ENCODE measurements around the gene OR6M1.

The OR6M1 gene, protein sequence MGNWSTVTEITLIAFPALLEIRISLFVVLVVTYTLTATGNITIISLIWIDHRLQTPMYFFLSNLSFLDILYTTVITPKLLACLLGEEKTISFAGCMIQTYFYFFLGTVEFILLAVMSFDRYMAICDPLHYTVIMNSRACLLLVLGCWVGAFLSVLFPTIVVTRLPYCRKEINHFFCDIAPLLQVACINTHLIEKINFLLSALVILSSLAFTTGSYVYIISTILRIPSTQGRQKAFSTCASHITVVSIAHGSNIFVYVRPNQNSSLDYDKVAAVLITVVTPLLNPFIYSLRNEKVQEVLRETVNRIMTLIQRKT

DNA sequence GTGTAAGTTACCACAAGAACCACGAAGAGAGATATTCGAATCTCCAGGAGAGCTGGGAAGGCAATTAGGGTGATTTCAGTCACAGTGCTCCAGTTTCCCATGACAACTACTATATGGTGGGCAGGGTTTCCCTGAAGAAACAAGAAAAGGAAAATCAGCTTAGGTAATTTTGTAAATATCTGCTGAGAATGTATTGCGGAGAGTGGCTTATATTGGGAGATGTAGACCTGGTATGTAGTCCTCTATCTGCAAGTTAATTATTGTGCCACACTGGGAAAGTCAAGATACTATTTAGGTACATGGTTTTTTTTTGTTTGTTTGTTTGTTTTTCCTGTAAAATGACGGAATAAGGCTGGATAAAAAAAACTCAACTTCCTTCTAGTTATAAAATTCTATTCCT, at the start of gene OR6M1:
OR6M1 (minus strand) TSS at position 101 of the 400 bp plus-strand sequence; CDS start at position 101, 0 bp downstream.
- DNase-seq (ENCODE audit: low read depth in 4 of 4, low spot score in 1 of 4), result no peak

DNA sequence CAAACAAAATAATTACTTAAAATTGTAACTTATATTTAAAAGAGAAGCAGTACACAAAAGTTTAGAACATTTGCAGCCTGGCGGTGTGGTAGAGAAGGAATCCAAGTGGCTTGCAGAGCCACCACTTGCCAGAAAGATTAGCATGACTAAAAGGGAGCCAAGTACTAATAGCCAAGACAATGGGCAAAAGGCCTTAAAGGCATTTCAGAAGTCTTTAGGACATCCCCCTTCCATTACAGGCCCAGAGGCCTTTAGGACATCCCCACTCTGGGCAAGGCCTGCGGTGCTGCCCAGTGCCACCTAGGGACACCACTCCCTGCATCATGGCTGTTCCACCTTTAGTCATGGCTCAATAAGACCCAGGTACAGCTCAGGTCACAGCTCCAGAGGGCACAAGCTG, 46.9 kb upstream of the OR6M1 start:
- no peak for DNase-seq (ENCODE audit: low read depth in 4 of 4, low spot score in 1 of 4)

DNA sequence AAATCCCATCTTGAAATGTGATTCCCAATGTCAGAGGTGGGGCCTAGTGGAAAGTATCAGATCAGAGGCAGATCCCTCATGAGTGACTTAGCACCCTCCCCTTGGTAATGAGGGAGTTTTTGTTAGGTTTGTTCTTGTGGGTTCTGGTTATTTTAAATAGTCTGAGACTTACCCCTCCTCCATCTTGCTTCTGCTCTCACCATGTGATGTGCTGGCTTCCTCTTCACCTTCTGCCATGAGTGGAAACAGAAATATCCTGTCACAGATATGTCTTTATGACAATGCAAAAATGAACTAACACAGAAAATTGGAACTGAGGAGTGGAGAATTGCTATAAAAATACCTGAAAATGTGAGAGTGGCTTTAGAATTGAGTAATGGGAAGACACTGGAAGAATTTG, 46.2 kb upstream of the OR6M1 start:
- no peak for DNase-seq (ENCODE audit: low read depth in 4 of 4, low spot score in 1 of 4)

DNA sequence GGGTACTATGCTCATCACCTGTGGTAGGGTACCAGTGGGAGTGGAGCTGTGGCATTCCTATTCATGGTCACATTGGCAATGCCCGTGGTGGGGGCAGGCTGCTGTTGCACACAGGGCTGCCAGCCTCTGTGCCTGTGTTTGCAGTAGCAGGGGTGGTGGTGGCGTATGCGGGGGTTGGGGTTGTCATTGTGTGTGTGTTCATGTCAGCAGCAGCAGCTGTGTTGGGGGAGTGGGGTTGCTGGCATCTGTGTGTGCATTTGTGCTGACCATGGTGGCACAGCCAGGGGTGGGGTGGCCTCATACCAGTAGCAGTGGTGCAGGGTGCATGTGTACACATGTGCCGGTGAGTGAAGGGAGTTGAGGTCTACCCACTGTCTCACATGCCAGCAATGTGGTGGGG, 45.0 kb upstream of the OR6M1 start:
- DNase-seq (ENCODE audit: low read depth in 4 of 4, low spot score in 1 of 4), result no peak

DNA sequence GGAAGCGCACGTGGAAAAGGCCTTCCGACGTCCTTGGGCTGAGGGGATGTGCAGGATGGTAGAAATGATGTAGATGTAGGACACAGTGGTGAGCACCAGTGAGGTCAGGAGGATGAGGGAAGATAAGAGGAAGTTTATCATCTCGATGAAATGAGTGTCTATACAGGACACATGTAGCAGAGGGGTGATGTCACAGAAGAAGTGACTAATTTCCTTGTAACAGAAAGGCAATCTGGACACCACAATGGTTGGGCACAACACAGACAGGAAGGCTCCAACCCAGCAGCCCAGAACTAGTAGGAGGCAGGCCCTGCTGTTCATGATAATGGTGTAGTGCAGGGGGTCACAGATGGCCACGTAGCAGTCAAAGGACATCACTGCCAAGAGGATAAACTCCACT, 35.0 kb upstream of the OR6M1 start:
- DNase-seq (ENCODE audit: low read depth in 4 of 4, low spot score in 1 of 4), result no peak

DNA sequence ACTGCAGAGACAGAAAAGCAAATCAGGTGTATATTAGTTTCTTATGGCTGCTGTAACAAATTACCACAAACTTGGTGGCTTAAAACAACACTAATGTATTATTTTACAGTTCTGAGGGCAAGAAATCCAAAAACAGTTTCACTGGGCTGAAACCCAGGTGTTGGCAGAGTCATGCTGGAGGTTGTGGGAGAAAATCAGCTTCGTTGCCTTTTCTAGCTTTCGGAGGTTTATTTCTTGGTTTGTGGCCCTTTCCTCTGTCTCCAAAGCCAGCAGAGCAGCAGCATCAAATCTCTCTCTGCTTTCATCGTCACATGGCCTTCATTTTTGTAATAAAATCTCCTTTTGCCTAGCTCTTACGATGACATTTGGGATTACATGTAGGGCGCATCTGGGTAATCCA, 33.0 kb upstream of the OR6M1 start:
- DNase-seq (ENCODE audit: low read depth in 4 of 4, low spot score in 1 of 4), result no peak

DNA sequence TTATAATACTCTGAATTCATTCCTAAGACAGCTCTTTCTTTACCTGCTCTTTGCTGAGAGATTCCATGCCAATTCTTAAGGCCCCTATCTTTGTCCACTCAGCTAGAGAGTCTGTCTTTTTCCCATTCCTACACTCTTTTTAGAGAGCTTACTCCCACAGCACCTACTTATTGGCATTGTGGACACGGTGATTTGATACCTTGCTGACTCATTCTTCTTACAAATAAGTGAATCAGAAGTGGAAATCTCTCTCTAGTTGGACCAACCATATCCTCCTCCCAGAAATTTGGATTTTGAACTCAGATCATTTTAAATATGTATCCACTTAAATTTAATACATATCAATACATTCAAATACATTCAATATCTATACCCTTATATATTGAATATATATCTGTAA, 32.5 kb upstream of the OR6M1 start:
- DNase-seq (ENCODE audit: low read depth in 4 of 4, low spot score in 1 of 4), result no peak

DNA sequence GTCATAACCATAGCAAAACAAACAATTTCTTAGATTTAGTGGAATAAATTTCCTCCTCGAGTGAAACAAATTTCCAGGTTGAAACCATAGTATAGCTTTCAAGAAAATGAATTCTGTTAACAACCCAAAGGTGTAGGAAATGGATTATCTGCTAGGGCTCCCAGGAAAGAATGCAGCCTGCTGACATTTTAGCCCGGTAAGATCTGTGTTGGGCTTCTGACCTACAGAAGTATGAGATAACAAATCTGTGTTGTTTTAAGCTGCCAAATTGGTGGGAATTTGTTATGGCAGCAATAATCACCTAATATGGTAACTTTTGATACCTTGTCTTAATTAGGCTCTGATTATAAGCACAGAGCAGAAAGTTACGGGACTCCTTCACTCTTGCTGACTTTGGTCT, 32.0 kb upstream of the OR6M1 start:
- DNase-seq (ENCODE audit: low read depth in 4 of 4, low spot score in 1 of 4), result no peak

DNA sequence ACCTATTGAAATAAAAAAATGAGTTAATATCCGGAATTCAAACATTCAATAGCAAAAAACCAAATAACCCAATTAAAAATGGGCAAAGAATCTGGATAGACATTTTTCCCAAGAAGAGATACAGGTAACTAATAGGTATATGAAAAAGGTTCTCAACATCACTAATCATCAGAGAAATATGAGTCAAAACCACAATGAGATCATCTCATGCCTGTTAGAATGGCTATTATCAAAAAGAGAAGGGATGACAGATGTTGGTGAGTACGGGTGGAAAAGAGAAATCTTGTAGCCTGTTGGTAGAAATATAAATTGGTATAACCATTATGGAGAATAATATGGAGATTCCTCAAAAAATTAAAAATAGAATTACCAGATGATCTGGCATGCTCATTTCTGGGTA, 26.9 kb upstream of the OR6M1 start:
- DNase-seq (ENCODE audit: low read depth in 4 of 4, low spot score in 1 of 4), result no peak

DNA sequence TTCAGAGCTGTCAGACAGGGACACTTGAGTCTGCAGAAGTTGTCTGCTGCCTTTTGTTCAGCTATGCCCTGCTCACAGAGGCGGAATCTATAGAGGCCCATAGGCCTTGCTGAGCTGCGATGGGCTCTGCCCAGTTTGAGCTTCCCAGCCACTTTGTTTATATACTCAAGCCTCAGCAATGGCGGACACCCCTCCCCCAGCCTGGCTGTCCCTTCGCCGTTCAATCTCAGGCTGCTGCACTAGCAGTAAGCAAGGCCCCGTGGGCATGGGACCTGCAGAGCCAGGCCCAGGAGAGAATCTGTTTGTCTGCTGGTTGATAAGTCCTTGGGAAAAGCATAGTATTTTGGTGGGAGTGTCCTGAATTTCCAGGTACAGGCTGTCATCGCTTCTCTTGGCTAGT, 23.6 kb upstream of the OR6M1 start:
- no peak for DNase-seq (ENCODE audit: low read depth in 4 of 4, low spot score in 1 of 4)

DNA sequence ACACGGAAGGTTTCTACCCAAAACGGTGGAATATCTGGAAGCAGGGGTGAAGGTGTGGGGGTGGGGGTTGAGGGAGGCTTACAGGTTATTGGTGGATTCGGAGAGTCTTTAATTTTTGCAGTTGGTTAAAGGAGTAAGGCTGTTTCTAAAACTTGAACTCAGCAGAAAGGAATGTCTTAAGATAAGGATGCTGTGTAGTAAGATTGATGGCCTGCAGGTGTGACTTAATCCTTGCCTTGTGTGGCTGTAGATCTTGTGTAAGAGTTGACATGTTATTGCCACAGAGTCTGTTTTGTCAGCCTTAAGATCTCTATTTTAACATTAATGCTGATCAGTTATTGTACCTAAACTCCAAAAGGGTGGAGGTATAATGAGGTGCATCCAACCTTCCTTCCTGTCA, 16.4 kb upstream of the OR6M1 start:
- DNase-seq (ENCODE audit: low read depth in 4 of 4, low spot score in 1 of 4), result no peak

DNA sequence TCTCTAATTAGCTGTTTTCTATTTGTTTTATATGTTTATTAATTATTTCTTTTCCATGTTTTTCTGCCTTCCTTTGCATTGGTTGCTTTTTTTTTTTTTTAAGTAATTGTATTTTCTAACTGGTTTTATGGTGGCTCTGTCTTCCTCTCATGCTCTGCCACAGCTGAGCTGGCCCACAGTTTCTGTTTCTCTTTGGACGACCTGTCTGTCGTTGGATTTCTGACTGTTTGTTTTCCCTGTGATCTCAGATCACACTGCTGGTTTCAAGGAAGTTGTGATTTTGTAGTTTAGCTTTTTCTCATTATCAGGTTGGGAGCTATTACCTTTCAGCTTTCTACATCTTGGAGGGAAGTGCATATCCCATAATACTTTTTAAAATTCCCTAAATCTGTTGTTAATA, 15.9 kb upstream of the OR6M1 start:
- no peak for DNase-seq (ENCODE audit: low read depth in 4 of 4, low spot score in 1 of 4)

DNA sequence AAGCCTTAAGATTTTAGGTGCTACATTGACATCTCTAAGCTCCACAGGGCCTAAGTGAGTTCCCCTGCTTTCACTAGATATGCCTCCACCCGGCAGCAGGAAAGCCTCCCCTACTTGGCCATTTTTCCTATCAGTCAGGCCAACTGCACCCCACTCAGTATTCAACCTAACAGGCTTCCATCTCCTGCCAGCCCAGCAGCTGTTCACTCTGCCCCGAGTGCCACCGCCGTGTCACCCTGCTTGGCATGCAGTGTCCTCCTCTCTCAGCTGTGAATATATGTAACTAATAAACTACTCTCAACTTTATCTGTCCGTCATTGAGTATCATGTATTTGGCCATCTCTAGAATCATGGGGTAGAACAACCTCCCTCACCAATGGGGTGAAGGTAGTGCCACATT, 9.0 kb upstream of the OR6M1 start:
- no peak for DNase-seq (ENCODE audit: low read depth in 4 of 4, low spot score in 1 of 4)

DNA sequence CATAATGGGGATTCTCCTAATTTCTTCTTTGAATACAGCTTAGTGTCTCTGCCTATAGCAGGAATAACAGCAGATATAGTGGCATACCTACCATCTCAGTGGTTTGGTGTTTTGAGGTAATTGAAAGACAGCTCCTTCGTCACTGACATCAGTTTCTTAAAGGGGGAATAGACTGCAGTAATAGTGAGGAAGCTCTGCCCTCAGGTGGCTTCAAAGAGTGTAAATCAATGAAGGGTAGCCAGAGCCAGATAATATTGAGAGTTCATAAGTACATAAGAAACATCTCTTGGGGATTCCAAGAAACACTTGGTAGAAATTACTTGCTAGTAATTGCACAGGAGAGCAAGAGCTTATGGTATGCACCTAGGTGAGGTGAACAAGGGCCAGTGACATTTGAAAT, 4.4 kb downstream of the OR6M1 start:
- DNase-seq (ENCODE audit: low read depth in 4 of 4, low spot score in 1 of 4), result no peak

DNA sequence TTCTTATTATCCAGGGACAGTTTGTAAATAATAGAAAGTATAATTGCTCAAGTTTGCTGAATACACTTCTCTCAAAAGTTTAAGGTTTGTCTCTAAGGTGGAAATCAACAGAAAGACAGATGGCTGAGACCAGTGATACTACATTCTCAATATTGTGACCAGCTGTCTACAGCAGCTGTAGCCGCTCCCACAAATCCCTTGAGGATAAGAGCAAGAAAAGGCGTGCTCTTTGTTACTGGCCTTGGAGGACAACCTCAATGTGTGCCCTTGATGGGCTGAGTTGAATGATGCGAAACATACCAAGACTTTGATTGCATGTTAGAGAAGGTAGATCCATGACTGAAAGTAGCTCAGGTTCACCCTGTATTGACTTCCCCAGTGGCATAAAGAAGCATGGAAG, 6.1 kb downstream of the OR6M1 start:
- no peak for DNase-seq (ENCODE audit: low read depth in 4 of 4, low spot score in 1 of 4)

DNA sequence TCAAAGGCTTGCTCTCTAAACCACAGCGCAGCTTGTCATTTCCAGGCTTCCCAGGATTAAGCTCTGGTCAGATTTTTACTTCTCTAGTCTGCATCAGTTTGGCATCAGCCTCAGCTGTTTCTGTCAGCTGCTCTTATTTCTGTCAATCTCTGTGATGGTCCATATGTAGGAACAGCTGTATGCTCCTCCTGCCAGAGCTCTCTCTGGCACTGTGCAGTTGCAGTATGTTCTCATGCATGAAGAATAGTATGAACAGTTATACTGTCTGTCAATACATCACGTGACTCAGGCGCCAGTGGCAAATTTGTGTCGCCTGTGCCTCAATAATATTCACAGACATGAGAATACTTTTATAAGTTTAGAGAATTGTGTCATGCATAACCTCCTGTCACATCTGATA, 6.7 kb downstream of the OR6M1 start:
- no peak for DNase-seq (ENCODE audit: low read depth in 4 of 4, low spot score in 1 of 4)

DNA sequence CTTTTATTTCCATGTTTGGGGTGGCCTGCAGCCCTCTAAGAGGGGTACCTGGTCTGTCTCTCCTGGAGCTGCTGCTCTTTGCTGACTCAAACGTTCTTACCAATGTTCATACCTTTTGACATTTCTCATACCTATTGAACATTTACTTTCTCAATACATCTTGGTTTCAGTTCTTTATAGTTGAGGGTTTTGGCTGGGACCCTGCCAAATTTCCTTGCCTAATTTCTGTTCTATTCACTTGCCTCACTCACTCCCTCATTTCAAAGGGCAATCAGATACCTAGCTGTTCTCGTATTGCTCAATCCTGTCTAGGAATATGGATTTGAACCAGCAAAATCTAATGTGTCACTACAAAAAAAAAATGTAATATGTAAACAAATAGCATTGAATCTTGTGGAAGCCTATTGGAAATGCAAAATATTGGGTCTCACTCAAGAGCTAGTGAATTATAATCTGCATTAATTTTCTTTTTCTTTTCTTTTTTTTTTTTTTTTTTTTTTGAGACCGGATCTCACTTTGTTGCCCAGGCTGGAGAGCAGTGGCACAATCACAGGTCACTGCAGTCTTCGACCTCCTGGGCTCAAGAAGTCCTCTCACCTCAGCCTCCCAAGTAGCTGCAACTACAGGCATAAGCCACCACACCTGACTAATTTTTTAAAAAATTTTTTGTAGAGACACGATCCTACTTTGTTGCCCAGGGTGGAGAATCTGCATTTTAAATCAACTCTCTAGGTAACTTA, 7.5 kb downstream of the OR6M1 start:
- no peak for DNase-seq (ENCODE audit: low read depth in 4 of 4, low spot score in 1 of 4)

DNA sequence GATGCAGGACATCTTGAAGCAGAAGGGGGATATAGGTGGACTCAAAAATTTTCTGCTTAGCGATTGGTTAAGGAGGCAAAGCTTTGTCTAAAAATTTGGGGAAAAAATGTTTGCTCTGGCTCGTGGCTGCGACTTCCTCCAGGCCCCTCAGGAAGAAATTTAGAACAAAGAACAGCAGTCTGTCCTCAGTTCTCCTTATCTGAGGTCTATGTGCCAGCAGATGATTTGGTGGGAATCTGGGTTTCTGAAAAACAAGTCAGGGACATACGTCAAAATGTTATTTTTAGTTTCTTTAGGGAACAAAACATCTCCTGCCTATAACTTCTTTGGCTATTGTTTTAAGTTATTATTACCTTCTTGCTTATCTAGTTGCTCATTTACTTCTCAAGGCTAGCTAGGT, 8.1 kb downstream of the OR6M1 start:
- DNase-seq (ENCODE audit: low read depth in 4 of 4, low spot score in 1 of 4), result no peak

DNA sequence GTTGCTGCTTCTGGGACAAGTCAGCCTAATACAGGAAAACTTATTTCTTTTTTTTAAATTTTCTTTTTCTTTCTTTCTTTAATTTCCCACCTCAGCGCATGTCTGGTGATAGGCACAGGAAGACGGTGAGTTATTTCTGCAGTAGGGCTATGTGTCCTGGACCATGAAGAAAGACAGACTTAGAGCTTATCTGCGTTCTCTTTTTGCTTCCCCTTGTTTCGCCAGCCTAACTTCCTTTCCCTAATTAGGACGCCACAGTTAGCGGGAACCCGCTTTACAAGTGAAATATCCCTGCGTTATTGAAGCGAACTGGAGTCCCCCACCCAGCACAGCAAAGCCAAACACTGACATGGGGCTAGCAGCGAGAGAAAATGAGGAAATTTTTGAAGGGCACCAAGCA, 8.6 kb downstream of the OR6M1 start:
- DNase-seq (ENCODE audit: low read depth in 4 of 4, low spot score in 1 of 4), result no peak

DNA sequence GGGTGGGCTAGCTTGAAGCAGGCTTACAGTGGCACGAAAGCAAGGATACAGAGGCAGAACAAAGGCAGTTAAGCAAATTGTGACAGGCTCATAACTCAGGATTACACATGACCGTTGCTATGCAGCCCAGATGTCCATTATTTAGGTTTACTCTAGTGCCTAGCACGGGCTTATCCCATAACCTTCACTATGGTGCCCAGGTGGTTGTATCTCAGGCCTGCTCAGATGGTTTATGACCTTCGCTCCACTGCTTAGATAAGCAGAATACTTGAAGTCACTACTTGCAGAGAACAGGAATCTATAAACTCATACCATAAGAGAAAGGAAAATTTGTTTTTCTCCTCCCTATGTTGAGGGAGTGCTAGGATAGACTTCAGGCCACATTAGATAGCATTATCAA, 9.0 kb downstream of the OR6M1 start:
- DNase-seq (ENCODE audit: low read depth in 4 of 4, low spot score in 1 of 4), result no peak

DNA sequence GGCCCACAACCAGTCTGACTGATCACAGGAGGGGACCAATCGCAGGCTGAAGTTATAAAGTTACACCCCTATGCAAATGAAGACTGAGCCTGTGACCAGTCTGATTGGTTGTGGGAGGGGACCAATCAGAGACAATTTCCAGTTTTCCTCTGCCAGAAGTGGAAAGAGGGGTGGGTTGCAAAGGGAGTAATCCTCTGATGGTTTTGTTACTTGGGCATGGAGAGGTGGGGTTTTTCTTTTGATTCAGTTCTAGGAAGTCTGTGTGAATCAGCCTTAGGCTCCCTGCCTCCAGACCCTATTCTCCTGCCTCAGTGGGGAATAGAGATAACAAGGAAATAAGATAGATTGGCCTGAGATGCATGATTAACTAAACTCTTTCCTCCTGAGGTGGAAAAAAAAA, 9.9 kb downstream of the OR6M1 start:
- no peak for DNase-seq (ENCODE audit: low read depth in 4 of 4, low spot score in 1 of 4)

DNA sequence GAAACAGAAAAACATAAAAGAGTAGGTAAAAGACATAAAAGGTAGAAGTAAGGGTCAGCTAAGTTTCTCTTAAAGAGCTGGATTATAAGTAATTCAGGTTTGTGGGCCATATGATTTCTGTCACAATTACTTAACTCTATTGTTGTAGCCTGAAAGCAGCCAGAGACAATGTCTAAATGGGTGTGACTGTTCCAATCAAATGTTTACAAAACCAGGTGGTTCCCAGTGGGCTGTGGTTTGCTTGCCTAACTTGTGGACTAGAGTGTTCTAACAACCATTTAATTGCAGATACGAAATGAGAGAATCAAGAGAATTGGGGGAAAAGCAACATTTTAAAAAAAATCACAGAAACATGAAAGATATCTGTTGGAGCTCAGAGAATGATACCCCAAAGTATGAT, 22.6 kb downstream of the OR6M1 start:
- DNase-seq (ENCODE audit: low read depth in 4 of 4, low spot score in 1 of 4), result no peak

DNA sequence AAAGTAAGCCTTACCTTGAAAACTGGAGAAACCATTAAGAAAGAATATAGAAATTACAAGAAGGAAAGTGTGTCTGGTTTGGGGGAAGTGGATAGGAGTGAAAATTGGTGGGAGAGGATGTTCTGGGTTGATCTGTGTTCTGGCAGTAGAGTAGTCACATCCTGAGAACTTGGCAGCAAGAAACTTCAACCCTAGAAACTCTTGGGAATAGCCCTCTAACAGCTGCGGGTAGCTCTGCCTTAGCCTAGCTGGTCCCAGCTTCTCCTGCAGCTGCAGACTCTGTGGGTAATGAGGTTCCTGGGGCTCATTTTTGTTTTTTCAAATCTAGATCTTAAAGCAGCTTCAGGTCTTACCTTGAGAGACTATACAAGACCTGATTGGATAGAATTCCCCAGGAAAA, 27.6 kb downstream of the OR6M1 start:
- DNase-seq (ENCODE audit: low read depth in 4 of 4, low spot score in 1 of 4), result no peak

Measured in stimulated activated CD4-positive, alpha-beta T cell treated with anti-CD3 and anti-CD28 coated beads, Interleukin-1b, Interleukin-23, amount 100 ng/mL, for 24 hours (primary cell).